Prostate gland (tissue), 2 donors: ENCODE results near the gene MRPL27. TPM values are rescaled to one million over a fixed set of nuclear protein-coding genes. Genes with fewer than 3 reads are reported as not detected.

Experiments used
- DNase-seq: peaks from one replicate; pipeline ENCODE4 v3.0.0-alpha.2; 2019; ENCODE audit warnings: low spot score
- H3K27ac ChIP-seq, 2 donors: fragments of 200-600 bp; sonication (generic); 2 replicates each; pipeline ENCODE4 v1.5.1; 2017 to 2019
- H3K27me3 ChIP-seq: fragments of 200-600 bp; sonication (generic); replicated peaks from 2 replicates; pipeline ENCODE4 v1.5.1; 2019; ENCODE audit not compliant: insufficient read depth
- H3K36me3 ChIP-seq, 2 donors: fragments of 200-600 bp; sonication (generic); 1 replicate in 1 of 2; 2 replicates in 1 of 2; pipeline versions ENCODE4 v1.5.1 to v1.8.1; 2017 to 2019
- H3K4me1 ChIP-seq: fragments of 200-600 bp; sonication (generic); replicated peaks from 2 replicates; pipeline ENCODE4 v1.5.1; 2019
- H3K4me3 ChIP-seq, 2 donors: fragments of 200-600 bp; sonication (generic); 2 replicates each; pipeline ENCODE4 v1.5.1; 2017 to 2019
- H3K9me3 ChIP-seq: fragments of 200-600 bp; sonication (generic); 2 replicates; pipeline ENCODE4 v1.5.1; 2017
- POLR2A ChIP-seq: fragments of 450-650 bp; IDR thresholded peaks from one replicate; pipeline ENCODE4 v1.6.1; 2016; ENCODE audit warnings: antibody characterized with exemption, mild to moderate bottlenecking
- POLR2AphosphoS5 ChIP-seq: sonication (generic); formaldehyde crosslinking; IDR thresholded peaks from one replicate; pipeline ENCODE4 v1.6.1; 2017; ENCODE audit warnings: antibody characterized with exemption
- WGBS: methylation state at CpG from one replicate; pipeline ENCODE4 v1.1.5; 2018; 5-methylcytosine and 5-hydroxymethylcytosine counted together
- intact Hi-C: fragments of 100-400 bp; cut with DNase I; formaldehyde crosslinking; loops from one replicate; pipeline ENCODE4 v1.14.2; 2022
- total RNA-seq, 2 donors: library from RNA; depleted of rRNA; stranded (reverse); fragments of >200 nt; gene quantifications; one replicate each; pipeline ENCODE4 v1.1.0, GENCODE V29; 2016
- TF ChIP-seq, protein P1 (sequence below), 4 experiments: fragments of 200-600 bp in 2 of 4; fragments of 450-650 bp in 2 of 4; sonication (generic) in 2 of 4; IDR thresholded peaks; 1 replicate in 3 of 4; 2 replicates in 1 of 4; pipeline ENCODE4 v1.5.1; 2016 to 2019; ENCODE audit warnings: antibody characterized with exemption in 4 of 4, mild to moderate bottlenecking in 2 of 4, moderate library complexity in 2 of 4

Gene MRPL27
- total RNA-seq, 2 donors from 2014 or later: 63.3 to 69.6 TPM

DNA sequence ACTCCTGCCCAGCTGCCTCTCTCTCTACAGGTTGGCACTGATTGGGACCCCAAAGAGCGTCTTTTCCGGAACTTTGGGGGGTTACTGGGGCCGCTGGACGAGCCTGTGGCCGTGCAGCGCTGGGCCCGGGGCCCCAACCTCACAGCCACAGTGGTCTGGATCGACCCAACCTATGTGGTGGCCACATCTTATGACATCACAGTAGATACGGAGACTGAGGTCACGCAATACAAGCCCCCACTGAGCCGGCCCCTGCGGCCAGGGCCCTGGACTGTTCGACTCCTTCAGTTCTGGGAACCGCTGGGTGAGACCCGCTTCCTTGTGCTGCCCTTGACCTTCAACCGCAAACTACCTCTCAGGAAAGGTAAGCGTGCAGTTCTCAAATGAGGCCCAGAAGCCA, 14.8 kb downstream of the MRPL27 start:
- intact Hi-C loops: no loop called here
- WGBS: 97% methylated on average over 17 of the region's 17 CpGs
- Histone ChIP-seq H3K4me1 (no peaks in the 10 kb centered on the region), H3K36me3 (peaks cover 14% of the 10 kb centered on the region in 2 donors), H3K27me3 (no peaks in the 10 kb centered on the region), H3K9me3 (no peaks in the 10 kb centered on the region), H3K27ac (no peak overlapping the region), H3K4me3 (no peak overlapping the region)
- DNase-seq: no peak
- TF ChIP-seq POLR2AphosphoS5: no peak

DNA sequence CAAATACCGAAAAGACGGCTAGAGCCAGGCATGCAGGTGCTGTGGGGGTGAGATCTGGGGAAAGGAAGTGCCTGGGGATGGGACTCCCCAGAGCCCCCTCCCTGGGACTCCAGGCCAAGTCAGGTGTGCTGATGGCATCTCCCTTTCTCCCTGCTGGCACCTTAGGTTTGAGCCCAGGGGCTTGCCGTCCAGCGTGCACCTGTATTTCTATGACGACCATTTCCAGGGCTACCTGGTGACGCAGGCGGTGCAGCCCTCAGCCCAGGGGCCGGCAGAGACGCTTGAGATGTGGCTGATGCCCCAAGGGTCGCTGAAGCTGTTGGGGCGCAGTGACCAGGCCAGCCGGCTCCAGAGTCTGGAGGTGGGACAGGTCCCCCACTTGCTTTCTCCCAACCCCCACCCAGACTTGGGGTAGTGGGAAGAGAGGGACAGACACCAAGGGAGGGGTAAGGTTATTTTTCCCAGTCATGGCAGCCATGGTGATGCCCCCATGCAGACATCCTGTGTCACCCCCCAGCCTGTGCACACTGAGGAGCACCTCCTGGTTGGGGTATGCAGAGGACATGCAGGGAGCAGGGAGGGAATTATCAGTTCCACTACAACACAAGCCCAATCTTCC, 16.0 kb downstream of the MRPL27 start:
- no peaks in the 10 kb centered on the region for H3K4me1 ChIP-seq
- no peak overlapping the region for H3K4me3 ChIP-seq
- no peaks in the 10 kb centered on the region for H3K9me3 ChIP-seq
- H3K36me3 ChIP-seq: peaks cover 14% of the 10 kb centered on the region in 2 donors
- DNase-seq: no peak
- intact Hi-C loops: no loop called here
- 92% methylated on average over 12 of the region's 12 CpGs for WGBS
- TF ChIP-seq, protein P1, sequence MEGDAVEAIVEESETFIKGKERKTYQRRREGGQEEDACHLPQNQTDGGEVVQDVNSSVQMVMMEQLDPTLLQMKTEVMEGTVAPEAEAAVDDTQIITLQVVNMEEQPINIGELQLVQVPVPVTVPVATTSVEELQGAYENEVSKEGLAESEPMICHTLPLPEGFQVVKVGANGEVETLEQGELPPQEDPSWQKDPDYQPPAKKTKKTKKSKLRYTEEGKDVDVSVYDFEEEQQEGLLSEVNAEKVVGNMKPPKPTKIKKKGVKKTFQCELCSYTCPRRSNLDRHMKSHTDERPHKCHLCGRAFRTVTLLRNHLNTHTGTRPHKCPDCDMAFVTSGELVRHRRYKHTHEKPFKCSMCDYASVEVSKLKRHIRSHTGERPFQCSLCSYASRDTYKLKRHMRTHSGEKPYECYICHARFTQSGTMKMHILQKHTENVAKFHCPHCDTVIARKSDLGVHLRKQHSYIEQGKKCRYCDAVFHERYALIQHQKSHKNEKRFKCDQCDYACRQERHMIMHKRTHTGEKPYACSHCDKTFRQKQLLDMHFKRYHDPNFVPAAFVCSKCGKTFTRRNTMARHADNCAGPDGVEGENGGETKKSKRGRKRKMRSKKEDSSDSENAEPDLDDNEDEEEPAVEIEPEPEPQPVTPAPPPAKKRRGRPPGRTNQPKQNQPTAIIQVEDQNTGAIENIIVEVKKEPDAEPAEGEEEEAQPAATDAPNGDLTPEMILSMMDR (IDR thresholded peaks at IDR 0.05): no peak
- no peak for TF ChIP-seq POLR2AphosphoS5
- no peak for TF ChIP-seq POLR2A
- H3K27ac ChIP-seq: no peak overlapping the region
- H3K27me3 ChIP-seq: no peaks in the 10 kb centered on the region

DNA sequence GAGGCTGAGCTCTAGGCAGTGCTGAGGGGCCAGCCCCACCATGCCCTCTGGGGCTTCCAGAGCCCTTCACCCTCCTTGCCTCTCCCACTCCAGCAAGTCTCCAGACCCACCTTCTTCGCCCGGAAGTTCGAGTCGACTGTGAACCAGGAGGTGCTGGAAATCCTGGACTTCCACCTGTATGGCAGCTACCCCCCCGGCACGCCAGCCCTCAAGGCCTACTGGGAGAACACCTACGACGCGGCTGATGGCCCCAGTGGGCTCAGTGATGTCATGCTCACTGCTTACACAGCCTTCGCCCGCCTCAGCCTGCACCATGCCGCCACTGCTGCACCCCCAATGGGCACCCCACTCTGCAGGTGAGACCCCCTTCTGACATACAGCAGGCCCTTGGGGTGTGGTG, 16.6 kb downstream of the MRPL27 start:
- no peaks in the 10 kb centered on the region for H3K4me1 ChIP-seq
- intact Hi-C loops: no loop called here
- no peak for TF ChIP-seq POLR2A
- H3K36me3 ChIP-seq: peaks cover 14% of the 10 kb centered on the region in 2 donors
- no peak for DNase-seq
- WGBS: 97% methylated on average over 12 of the region's 12 CpGs
- no peak overlapping the region for H3K27ac ChIP-seq
- H3K9me3 ChIP-seq: no peaks in the 10 kb centered on the region
- H3K4me3 ChIP-seq: no peak overlapping the region
- no peaks in the 10 kb centered on the region for H3K27me3 ChIP-seq

DNA sequence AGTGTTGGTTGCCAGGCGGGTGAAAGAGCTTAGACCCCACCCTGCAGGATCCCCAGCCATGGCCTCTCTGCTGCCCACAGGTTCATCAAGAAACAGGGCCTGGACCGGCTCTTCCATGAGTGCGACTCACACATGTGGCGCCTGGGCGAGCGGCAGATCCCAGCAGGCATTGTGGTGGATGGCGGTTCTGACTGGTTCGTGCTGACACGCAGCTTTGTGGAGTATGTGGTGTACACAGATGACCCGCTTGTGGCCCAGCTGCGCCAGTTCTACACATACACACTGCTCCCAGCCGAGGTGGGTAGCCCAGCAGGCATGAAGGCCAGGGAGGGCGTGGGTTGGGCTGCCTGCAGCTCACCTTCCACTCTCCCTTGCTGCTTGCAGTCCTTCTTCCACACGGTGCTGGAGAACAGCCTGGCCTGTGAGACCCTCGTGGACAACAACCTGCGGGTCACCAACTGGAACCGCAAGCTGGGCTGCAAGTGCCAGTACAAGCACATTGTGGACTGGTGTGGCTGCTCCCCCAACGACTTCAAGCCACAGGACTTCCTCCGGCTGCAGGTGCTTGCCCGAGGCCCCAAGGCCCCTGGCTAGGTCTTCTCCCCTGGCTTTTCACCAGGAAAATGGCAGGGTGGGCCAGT, 17.2 kb downstream of the MRPL27 start:
- no peaks in the 10 kb centered on the region for H3K9me3 ChIP-seq
- no peak overlapping the region for H3K27ac ChIP-seq
- H3K27me3 ChIP-seq: no peaks in the 10 kb centered on the region
- peaks cover 14% of the 10 kb centered on the region in 2 donors for H3K36me3 ChIP-seq
- H3K4me1 ChIP-seq: no peaks in the 10 kb centered on the region
- intact Hi-C loops: no loop called here
- H3K4me3 ChIP-seq: no peak overlapping the region
- no peak for DNase-seq
- TF ChIP-seq POLR2A (no peak), POLR2AphosphoS5 (no peak)
- TF ChIP-seq, protein P1 (IDR thresholded peaks at IDR 0.05): no peak
- WGBS: 86% methylated on average over 17 of the region's 20 CpGs

DNA sequence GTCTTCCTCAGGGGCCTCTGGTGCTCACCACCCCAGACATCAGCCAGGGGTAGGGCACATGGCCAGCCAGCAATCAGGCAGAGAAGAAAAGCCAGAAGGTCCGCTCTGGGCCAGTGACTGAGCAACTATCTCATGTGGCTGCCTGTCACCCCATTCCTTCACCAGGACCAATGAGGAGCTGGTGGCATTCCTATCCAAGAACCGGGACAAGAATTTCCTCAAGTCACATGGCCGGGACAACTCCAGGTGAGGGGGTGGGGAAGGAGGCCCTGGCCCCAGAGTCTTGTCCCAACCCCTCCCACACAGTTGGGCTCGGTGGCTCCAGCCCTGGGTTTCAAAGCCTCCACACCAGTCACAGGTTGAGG, 17.7 kb downstream of the MRPL27 start:
- Histone ChIP-seq H3K27ac (no peak overlapping the region), H3K36me3 (peaks cover 14% of the 10 kb centered on the region in 2 donors), H3K9me3 (no peaks in the 10 kb centered on the region), H3K4me1 (no peaks in the 10 kb centered on the region), H3K4me3 (no peak overlapping the region), H3K27me3 (no peaks in the 10 kb centered on the region)
- TF ChIP-seq, protein P1 (IDR thresholded peaks at IDR 0.05): no peak
- TF ChIP-seq POLR2A (no peak), POLR2AphosphoS5 (no peak)
- DNase-seq: no peak
- 84% methylated on average over 4 of the region's 4 CpGs for WGBS
- intact Hi-C loops: no loop called here

DNA sequence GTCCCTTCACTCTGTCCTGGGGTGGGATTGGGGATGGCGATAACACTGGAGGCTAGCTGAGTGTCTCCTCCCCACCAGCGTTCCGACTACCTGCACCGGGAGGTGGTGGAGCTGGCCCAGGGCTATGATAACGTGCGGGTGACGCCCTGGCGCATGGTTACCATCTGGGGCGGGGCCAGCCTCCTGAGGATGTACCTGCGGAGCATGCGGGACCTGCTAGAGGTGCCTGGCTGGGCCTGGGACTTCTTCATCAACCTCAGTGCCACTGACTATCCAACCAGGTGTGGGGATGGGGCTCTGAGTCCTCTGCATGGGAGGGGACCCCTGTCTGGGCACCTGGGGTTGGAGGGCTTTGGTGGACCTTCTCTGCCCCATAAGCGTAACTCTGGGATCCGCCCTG, 18.2 kb downstream of the MRPL27 start:
- H3K4me3 ChIP-seq: no peak overlapping the region
- no peaks in the 10 kb centered on the region for H3K27me3 ChIP-seq
- no peaks in the 10 kb centered on the region for H3K4me1 ChIP-seq
- 94% methylated on average over 13 of the region's 13 CpGs for WGBS
- no peaks in the 10 kb centered on the region for H3K9me3 ChIP-seq
- TF ChIP-seq, protein P1 (IDR thresholded peaks at IDR 0.05): no peak
- TF ChIP-seq POLR2A: no peak
- no peak overlapping the region for H3K27ac ChIP-seq
- DNase-seq: no peak
- H3K36me3 ChIP-seq: peaks cover 14% of the 10 kb centered on the region in 2 donors
- intact Hi-C loops: no loop called here
